ENCODE measurements around the gene TBL2. TPM values are rescaled to one million over a fixed set of nuclear protein-coding genes. Genes with fewer than 3 reads are reported as not detected.
A peak's percentile ranks its signal among the peaks of the same experiment; 100 is the strongest.
"Not testable (repeated sequence)": the region's sequence is repeated elsewhere in the genome, so short reads cannot be mapped to it uniquely, and the experiment has no call there.

Gene TBL2
- polyA plus RNA-seq, 1 donor: 39.0 TPM

DNA sequence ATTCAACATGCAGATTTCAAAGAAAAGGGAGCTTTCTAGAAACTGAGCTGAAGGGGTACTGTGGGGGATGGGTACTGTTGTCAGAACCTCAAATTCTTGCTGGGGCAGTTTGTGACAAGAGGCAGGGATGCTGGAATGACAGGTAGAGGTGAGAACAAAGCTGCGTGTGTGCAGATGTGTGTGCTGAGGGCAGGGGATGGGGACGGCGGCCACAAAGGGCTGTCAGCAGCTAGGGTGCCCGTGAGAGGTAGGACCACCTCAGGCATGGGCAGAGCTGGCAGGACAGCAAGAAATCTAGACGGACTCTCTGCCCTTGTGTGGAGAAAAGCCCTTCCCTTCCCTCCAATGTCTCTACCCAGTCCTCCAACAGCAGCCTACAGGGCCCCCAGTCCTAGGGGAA is 41.9 kb downstream of the TBL2 start:
- no peak for DNase-seq

- not testable (repeated sequence) for DNase-seq
These were observed 42.5 kb downstream of the TBL2 start for GRCh38 chr7:73535918-73536317.

GRCh38 chr7:73533742-73534141 is 44.6 kb downstream of the TBL2 start:
- DNase-seq: no peak

DNA sequence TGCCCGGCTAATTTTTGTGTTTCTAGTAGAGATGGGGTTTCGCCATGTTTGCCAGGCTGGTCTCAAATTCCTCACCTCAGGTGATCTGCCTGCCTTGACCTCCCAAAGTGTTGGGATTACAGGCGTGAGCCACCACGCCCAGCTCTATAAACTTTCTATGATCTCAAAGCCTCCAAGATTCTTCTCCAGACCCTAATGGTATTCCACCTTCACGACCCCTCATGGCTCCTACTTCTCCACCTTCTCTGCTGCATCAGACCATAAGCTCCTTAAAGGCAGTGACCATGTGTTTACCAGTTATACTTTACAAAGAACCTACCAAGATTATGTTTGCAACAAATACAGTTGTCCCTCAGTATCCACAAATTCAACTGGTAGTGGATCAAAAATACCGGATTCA is 46.2 kb downstream of the TBL2 start:
- no peak for DNase-seq

DNA sequence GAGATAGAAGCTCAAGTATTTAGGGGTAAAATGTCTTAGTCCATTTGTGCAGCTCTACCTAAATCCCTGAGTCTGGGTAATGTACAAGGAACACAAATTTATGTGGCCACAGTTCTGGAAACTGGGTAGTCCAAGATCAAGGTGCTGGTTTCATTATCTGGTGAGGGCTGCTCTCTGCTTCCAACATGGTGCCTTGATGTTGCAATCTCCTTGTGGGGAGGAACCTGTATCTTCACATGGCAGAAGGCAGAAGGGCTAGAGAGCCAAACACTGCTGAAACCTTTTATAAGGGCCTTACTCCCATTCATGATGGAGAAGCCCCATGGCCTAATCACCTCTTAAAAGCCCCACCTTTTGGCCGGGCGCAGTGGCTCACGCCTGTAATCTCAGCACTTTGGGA is 47.6 kb downstream of the TBL2 start:
- DNase-seq: no peak

DNA sequence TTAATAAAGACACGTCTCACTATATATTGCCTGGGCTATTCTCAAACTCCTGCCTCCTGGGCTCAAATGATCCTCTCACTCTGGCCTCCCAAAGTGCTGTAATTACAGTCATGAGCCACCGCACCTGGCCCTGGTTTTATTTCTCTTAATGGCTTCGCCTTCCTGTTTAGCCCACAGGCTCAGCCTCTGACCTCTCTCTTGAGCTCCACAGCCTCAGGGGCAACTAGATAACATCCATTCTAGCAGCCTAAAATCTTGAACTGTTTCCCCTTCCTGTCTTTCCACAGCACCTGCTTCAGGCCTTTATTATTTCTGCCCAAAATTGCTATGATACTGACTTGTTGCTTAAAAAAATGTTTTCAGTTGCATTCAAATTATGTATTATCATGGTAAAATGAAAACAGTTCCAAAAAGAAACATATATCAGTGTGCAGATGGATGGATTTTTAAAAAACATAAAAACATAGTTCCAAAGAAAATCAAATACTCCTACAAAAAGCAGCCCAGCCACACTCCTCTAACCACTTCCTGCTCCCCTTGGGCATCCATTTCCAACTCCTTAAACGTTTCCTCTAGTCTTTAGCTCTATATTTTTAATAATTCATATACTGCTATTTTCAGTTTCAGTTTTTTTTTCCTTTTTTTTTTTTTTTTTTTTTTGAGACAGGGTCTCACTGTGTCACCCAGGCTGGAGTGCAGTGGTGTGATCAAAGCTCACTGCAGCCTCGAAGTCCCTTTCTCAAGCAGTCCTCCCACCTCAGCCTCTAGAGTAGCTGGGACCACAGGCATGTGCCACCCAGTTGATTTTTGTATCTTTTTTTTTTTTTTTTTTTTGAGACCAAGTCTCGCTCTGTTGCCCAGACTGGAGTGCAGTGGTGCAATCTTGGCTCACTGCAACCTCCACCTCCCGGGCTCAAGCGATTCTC is 51.2 kb downstream of the TBL2 start:
- no peak for DNase-seq

- not testable (repeated sequence) for DNase-seq
These were observed 52.3 kb downstream of the TBL2 start for GRCh38 chr7:73526158-73526494.

- peak; percentile 96 for DNase-seq
These were observed 56.1 kb downstream of the TBL2 start, which contains the start of gene BAZ1B for GRCh38 chr7:73522105-73522872. Gene BAZ1B, minus strand, starts transcription at chr7:73522293. Its CDS starts 360 bp downstream, at chr7:73521933.

DNA sequence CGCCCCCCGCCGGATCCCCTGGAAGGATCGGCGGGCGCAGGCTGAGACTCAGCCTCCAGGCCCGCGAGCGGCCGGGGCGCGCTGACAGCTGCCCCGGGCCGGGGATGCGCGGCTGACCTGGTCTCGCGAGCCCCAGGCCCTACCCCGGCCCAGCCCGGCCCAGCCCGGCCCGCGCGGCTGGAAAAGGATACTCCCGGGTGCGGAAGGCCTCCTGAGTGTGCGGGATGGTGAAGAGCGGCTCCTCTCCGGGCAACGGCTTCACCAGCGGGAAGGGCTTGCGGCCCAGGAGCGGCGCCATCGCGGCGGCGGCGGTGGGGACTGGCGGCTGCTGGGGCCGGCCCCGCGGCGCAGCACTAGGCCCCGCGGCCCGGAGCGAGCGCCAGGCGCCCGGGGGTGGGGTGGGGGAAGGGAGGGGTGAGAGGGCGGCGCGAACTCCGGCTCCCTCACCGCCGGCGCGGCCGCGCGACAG is 56.7 kb downstream of the TBL2 start:
- no peak for DNase-seq

DNA sequence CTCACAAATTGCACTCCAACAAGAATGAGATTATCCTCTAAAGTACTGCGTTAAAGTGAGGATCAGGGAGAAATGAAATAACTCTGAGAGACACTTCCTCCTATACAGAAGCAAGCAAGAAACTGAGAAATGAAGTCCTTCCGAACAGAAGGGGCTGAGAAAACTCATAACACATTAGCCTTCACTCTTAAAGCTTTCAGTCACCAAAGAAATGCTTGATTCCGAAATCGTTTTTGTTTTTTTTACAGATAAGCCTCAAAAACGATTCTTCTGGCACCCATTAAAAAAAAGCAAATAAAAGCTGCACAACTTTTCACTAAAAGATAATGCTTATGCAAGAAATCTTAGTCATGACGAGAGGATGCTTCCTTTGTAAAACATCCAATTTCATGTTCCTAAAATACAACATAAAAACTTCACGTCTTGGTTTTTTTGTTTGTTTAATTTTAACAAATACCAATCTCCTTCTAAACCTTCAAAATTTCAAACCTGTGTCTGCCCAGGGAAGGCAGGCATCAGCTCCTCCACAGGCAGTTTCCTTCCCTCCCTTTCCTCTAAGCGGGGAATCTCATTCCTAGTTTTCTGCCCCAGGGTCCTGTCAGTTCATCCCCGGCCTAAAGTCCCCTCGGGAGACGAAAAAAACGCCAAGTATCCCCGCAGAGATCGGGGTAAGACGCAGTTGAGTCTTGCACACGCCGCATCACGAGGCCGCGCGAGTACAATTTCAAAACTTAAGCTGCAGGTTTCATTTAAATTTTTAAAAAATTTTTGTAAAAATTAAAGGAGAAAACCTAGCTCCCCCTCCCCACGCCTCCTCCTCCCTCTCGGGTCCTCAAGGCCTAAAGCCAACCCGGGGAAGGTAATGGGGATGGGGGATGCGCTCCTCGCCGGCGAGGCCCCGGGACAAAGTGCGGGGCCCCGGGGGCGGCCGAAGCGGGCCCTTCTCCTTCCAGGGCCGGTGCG is 57.4 kb downstream of the TBL2 start:
- no peak for DNase-seq

GRCh38 chr7:73519867-73520672 is 58.3 kb downstream of the TBL2 start:
- no peak for DNase-seq

GRCh38 chr7:73518470-73518869 is 59.9 kb downstream of the TBL2 start:
- no peak for DNase-seq

Other genes with a start within 250 kb of the TBL2 start
- gene FZD9, start 144.8 kb downstream of the TBL2 start, polyA plus RNA-seq (ENCODE audit: insufficient read length): 0.28 TPM
- 85.9 TPM for gene BAZ1B, start 56.3 kb downstream of the TBL2 start, polyA plus RNA-seq (ENCODE audit: insufficient read length)
- gene BCL7B, start 20.9 kb downstream of the TBL2 start, polyA plus RNA-seq (ENCODE audit: insufficient read length): 40.5 TPM
- gene MLXIPL, start 45.9 kb upstream of the TBL2 start, polyA plus RNA-seq (ENCODE audit: insufficient read length): 4.8 TPM
- 9.4 TPM for gene VPS37D, start 89.3 kb upstream of the TBL2 start, polyA plus RNA-seq (ENCODE audit: insufficient read length)
- gene DNAJC30, start 104.9 kb upstream of the TBL2 start, polyA plus RNA-seq (ENCODE audit: insufficient read length): 9.5 TPM
- 96.6 TPM for gene BUD23, start 105.0 kb upstream of the TBL2 start, polyA plus RNA-seq (ENCODE audit: insufficient read length)
- 8.0 TPM for gene STX1A, start 141.1 kb upstream of the TBL2 start, polyA plus RNA-seq (ENCODE audit: insufficient read length)
- gene ABHD11, start 160.2 kb upstream of the TBL2 start, polyA plus RNA-seq (ENCODE audit: insufficient read length): 26.9 TPM
- gene CLDN3, start 191.7 kb upstream of the TBL2 start, polyA plus RNA-seq (ENCODE audit: insufficient read length): 21.7 TPM

Data from left kidney (tissue), 2 donors.